T-helper 2 cell treated with Interferon-gamma antibody and Interleukin-4, amounts not matched to agents 100 ng/mL and 5 ng/mL, for 36 hours (primary cell): ENCODE results near the gene OIT3. TPM values are rescaled to one million over a fixed set of nuclear protein-coding genes. Genes with fewer than 3 reads are reported as not detected.

Experiments used
- intact Hi-C: fragments of 100-400 bp; cut with micrococcal nuclease; formaldehyde crosslinking; loops from one replicate; pipeline ENCODE4 v1.15.1; 2023
- total RNA-seq: library from RNA; stranded (reverse); gene quantifications from 2 replicates; pipeline ENCODE4 v1.2.3, GENCODE V29; 2022

Gene OIT3
- total RNA-seq, 1 donor from 2014 or later = not detected

GRCh38 chr10:72951760-72952159 is 58.2 kb downstream of the OIT3 start:
- intact Hi-C loops = no loop called here

GRCh38 chr10:72952189-72952588 is 58.6 kb downstream of the OIT3 start:
- intact Hi-C loops = no loop called here

GRCh38 chr10:72952642-72953158 is 59.2 kb downstream of the OIT3 start:
- intact Hi-C loops = no loop called here

- intact Hi-C loops = no loop called here
Observed at GRCh38 chr10:72953687-72954086, 60.1 kb downstream of the OIT3 start.

GRCh38 chr10:72954230-72954595 is 60.7 kb downstream of the OIT3 start:
- intact Hi-C loops = no loop called here

GRCh38 chr10:72954596-72955554 is 61.3 kb downstream of the OIT3 start, which contains the start of gene PLA2G12B:
Gene PLA2G12B (minus strand): TSS chr10:72954806. CDS start chr10:72954685, 121 bp downstream.
- intact Hi-C loops = no loop called here

- intact Hi-C loops = no loop called here
Observed at GRCh38 chr10:72956001-72956400, 62.5 kb downstream of the OIT3 start.

- intact Hi-C loops = no loop called here
Observed at GRCh38 chr10:72976886-72977285, 83.3 kb downstream of the OIT3 start.

GRCh38 chr10:72979709-72980108 is 86.2 kb downstream of the OIT3 start:
- intact Hi-C loops = no loop called here

- intact Hi-C loops = no loop called here
Observed at GRCh38 chr10:72980348-72980747, 86.8 kb downstream of the OIT3 start.

- intact Hi-C loops = no loop called here
Observed at GRCh38 chr10:72981028-72981881, 87.7 kb downstream of the OIT3 start.

- intact Hi-C loops = no loop called here
Observed at GRCh38 chr10:72981882-72982529, 88.5 kb downstream of the OIT3 start.

Other genes with a start within 250 kb of the OIT3 start
- gene MCU, start 201.6 kb upstream of the OIT3 start, total RNA-seq = 12.2 and 12.5 TPM in 2 replicates
- not detected in 2 replicates for gene PLA2G12B, start 61.1 kb downstream of the OIT3 start, total RNA-seq
- gene P4HA1, start 203.1 kb downstream of the OIT3 start, total RNA-seq = 30.0 and 32.6 TPM in 2 replicates
- gene NUDT13, start 216.7 kb downstream of the OIT3 start, total RNA-seq = 0.73 and 0.86 TPM in 2 replicates